Measurements from ENCODE around the gene BLZF1. TPM values are rescaled to one million over a fixed set of nuclear protein-coding genes. Genes with fewer than 3 reads are reported as not detected.

BLZF1 gene
- total RNA-seq, 2 donors from 2014 or later: 14.6 to 18.4 TPM

- DNase-seq (ENCODE audit: low spot score): no peak
- Histone ChIP-seq H3K27ac (no peak overlapping the region), H3K9me3 (no peaks in the 10 kb centered on the region), H3K4me3 (no peak overlapping the region), H3K36me3 (no peaks in the 10 kb centered on the region), H3K27me3 (no peaks in the 10 kb centered on the region), H3K4me1 (no peaks in the 10 kb centered on the region)
- TF ChIP-seq CTCF (IDR thresholded peaks at IDR 0.05): no peak
These were observed 53.3 kb downstream of the BLZF1 start for GRCh38 chr1:169421309-169421708.

DNA sequence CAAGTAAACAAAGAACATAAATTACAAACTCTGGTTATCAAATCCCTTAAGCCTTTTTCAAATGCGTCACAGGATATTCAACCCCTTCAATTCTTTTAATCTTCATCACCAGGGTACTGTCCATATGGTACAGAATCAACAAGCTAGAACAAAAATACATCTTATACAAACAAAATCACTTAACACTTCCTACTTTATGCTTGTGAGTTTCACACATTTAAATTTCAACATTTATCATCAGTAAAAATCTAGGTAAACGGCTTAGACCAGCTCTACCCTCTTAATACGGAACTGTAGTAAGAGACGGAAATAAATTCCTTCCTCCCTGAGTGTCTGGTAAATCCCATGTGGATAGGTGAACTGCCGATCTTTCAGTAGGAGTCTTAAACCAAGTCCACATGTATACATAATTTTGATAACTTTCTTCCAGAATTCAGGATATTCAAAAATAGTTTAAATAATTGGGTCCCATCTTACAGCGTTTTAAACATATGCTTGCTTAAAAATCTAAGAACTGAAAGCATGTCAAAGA is 58.2 kb downstream of the BLZF1 start:
- H3K4me1 ChIP-seq: no peaks in the 10 kb centered on the region
- H3K9me3 ChIP-seq: no peaks in the 10 kb centered on the region
- no peak for TF ChIP-seq CTCF (IDR thresholded peaks at IDR 0.05)
- H3K27ac ChIP-seq: no peak overlapping the region
- no peaks in the 10 kb centered on the region for H3K36me3 ChIP-seq
- H3K27me3 ChIP-seq: no peaks in the 10 kb centered on the region
- DNase-seq (ENCODE audit: low spot score): no peak
- no peak overlapping the region for H3K4me3 ChIP-seq

DNA sequence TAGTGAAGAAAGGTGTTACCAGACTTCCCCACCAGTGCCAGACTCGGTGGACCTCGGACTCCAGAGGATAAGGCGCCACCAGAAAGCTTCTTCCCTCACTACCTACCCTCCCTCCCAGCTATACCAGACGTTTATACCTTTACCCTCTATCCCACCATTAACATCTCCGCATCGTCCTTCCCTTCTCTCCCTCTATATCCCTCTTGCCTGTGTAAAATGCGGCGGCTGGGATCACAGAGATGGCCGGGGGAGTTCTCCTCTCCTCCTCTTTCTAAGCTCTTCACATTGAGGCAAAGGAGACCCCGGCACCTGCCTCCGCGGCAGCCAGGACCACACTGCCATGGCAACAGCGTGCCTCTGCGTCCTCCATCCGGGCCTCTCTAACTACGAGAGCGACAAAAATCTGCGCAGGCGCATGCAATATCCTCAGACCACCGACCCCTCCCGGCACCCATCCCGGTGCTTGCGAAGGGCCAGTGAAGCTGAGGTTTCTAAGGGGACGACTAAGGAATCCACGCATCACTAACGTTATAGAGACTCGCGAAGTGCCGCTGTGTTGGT is 59.2 kb downstream of the BLZF1 start, which contains the start of gene CCDC181:
CCDC181 (minus strand) TSS at position 394 of the 561 bp plus-strand sequence. CDS start 2,547 bp downstream, outside the sequence.
- peak within 1 kb of the TSS; percentile 53 to 57 for H3K4me3 ChIP-seq
- no peaks in the 10 kb centered on the region for H3K36me3 ChIP-seq
- no peaks in the 10 kb centered on the region for H3K4me1 ChIP-seq
- no peaks in the 10 kb centered on the region for H3K27me3 ChIP-seq
- DNase-seq (ENCODE audit: low spot score): no peak
- H3K27ac ChIP-seq: peak within 1 kb of the TSS in 1 of 2 donors; percentile 5
- H3K9me3 ChIP-seq: no peaks in the 10 kb centered on the region
- no peak for TF ChIP-seq CTCF (IDR thresholded peaks at IDR 0.05)

Other genes with a start within 250 kb of the BLZF1 start
- 10 to 100 TPM in 1 of 2 donors, 1 to 10 TPM in 1; 9.1 to 10.4 TPM for gene NME7, start 398 bp upstream of the BLZF1 start, total RNA-seq
- gene CCDC181, start 59.3 kb downstream of the BLZF1 start, total RNA-seq: 1 to 10 TPM in 1 of 2 donors, under 1 TPM in 1; 0.37 to 1.9 TPM
- gene SLC19A2, start 117.7 kb downstream of the BLZF1 start, total RNA-seq: 10 to 100 TPM; 23.5 to 24.1 TPM
- 10 to 100 TPM in 1 of 2 donors, 1 to 10 TPM in 1; 4.9 to 55.5 TPM for gene F5, start 218.3 kb downstream of the BLZF1 start, total RNA-seq

All from right atrium auricular region (tissue), 2 donors.